SJCRH30 (cell line): ENCODE results near the gene TPSB2. TPM values are rescaled to one million over a fixed set of nuclear protein-coding genes. Genes with fewer than 3 reads are reported as not detected.
"Not testable (repeated sequence)": the region's sequence is repeated elsewhere in the genome, so short reads cannot be mapped to it uniquely, and the experiment has no call there.

Experiments used
- DNase-seq, 2 experiments: peaks; one replicate each; pipeline ENCODE4 v3.0.0-alpha.2; 2015 to 2020
- H3K27ac ChIP-seq: fragments of 250-450 bp; sonication (Bioruptor Pico); 2 replicates; pipeline ENCODE4 v1.5.1; 2020; ENCODE audit warnings: mild to moderate bottlenecking, moderate library complexity
- H3K27me3 ChIP-seq: fragments of 250-450 bp; sonication (Bioruptor Pico); 2 replicates; pipeline ENCODE4 v1.5.1; 2020; ENCODE audit warnings: mild to moderate bottlenecking, moderate library complexity
- H3K36me3 ChIP-seq: fragments of 250-450 bp; sonication (Bioruptor Pico); 2 replicates; pipeline ENCODE4 v1.5.1; 2020; ENCODE audit warnings: mild to moderate bottlenecking, moderate library complexity
- H3K4me1 ChIP-seq: fragments of 250-450 bp; sonication (Bioruptor Pico); 2 replicates; pipeline ENCODE4 v1.5.1; 2020; ENCODE audit warnings: mild to moderate bottlenecking, moderate library complexity
- H3K4me3 ChIP-seq: fragments of 250-450 bp; sonication (Bioruptor Pico); 2 replicates; pipeline ENCODE4 v1.5.1; 2020; ENCODE audit warnings: mild to moderate bottlenecking, moderate library complexity
- H3K9me3 ChIP-seq: fragments of 250-450 bp; sonication (Bioruptor Pico); replicated peaks from 2 replicates; pipeline ENCODE4 v1.5.1; 2020; ENCODE audit warnings: mild to moderate bottlenecking, moderate library complexity
- total RNA-seq: library from RNA; depleted of rRNA; stranded (reverse); fragments of >200 nt; shearing (Covaris generic); gene quantifications from 2 replicates; pipeline ENCODE4 v1.2.3, GENCODE V29; 2014; rRNA removed

The TPSB2 gene
- not detected in 2 replicates for total RNA-seq

GRCh38 chr16:1230084-1230470 is at the start of gene TPSB2:
TPSB2 (minus strand) TSS chr16:1230184; CDS start chr16:1229951, 233 bp downstream.
- not testable (repeated sequence) for H3K36me3 ChIP-seq, DNase-seq, H3K27me3 ChIP-seq, H3K4me1 ChIP-seq, H3K9me3 ChIP-seq, H3K27ac ChIP-seq, H3K4me3 ChIP-seq

- H3K4me1 ChIP-seq = peaks cover 35% of the 10 kb centered on the region
- H3K36me3 ChIP-seq = no peaks in the 10 kb centered on the region
- H3K9me3 ChIP-seq = no peaks in the 10 kb centered on the region
- peaks cover 77% of the 10 kb centered on the region for H3K27me3 ChIP-seq
- no peak for DNase-seq
- no peak overlapping the region for H3K4me3 ChIP-seq
- H3K27ac ChIP-seq = no peak overlapping the region
Observed at GRCh38 chr16:1279081-1279944, 49.3 kb upstream of the TPSB2 start.

DNA sequence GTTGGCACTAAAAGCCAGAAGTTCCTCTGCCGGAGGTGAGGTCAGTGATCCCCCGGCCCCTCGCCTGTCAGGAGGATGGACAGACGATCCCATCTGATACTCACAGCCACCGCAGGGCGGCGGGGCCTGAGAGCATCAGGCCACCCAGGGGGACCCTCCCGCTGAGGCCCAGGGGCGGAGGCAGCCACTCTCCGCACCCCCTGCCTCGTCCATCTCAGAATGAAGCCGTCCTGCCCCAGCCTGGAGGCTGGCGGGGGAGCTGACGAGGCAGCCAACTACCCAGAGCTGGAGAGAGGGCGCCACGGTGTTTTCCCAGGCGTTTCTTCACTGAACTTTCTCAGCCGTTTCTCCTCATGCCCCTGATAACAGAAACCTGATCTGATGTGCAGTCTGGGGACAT is 48.5 kb upstream of the TPSB2 start:
- no peaks in the 10 kb centered on the region for H3K9me3 ChIP-seq
- peak; percentile 45 to 54 for DNase-seq
- peaks cover 72% of the 10 kb centered on the region for H3K27me3 ChIP-seq

DNA sequence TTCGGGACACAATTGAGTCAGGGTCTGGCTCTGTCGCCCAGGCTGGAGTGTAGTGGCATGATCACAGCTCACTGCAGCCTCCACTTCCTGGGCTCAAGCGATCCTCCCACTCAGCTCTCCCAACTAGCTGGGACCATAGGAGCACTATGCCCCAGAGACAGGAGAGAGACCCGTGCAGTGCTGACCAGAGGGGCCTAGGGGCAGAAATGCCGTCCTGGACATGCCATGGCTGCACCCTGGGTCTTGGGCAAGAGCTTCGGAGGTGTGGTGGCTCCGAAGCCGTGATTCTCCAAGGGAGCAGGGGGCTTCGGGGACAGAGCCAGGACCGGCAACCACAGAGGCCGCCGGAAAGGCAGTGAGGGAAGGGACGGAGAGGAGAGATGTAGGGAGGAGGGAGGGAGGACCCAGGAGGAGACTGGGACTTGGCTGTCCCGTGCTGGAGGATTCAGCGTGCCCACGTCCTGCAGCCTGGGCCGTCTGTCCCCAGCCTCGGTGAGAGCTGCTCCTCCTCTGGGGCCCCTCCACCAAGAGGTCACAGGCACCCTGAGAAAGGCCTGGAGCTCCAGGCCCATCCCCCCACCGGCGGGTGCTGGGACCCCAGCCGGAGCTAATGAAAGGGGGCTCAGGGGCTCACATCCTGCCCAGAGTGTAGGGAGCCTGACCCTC is 47.8 kb upstream of the TPSB2 start:
- peaks cover 64% of the 10 kb centered on the region for H3K27me3 ChIP-seq
- H3K27ac ChIP-seq = no peak overlapping the region
- H3K36me3 ChIP-seq = no peaks in the 10 kb centered on the region
- no peaks in the 10 kb centered on the region for H3K9me3 ChIP-seq
- no peak overlapping the region for H3K4me3 ChIP-seq
- peaks cover 23% of the 10 kb centered on the region for H3K4me1 ChIP-seq
- peak; percentile 6 to 27 for DNase-seq

More for the DNA sequence above, 48.5 kb upstream of the TPSB2 start:
- no peaks in the 10 kb centered on the region for H3K36me3 ChIP-seq
- peaks cover 26% of the 10 kb centered on the region for H3K4me1 ChIP-seq
- H3K27ac ChIP-seq = no peak overlapping the region
- no peak overlapping the region for H3K4me3 ChIP-seq

DNA sequence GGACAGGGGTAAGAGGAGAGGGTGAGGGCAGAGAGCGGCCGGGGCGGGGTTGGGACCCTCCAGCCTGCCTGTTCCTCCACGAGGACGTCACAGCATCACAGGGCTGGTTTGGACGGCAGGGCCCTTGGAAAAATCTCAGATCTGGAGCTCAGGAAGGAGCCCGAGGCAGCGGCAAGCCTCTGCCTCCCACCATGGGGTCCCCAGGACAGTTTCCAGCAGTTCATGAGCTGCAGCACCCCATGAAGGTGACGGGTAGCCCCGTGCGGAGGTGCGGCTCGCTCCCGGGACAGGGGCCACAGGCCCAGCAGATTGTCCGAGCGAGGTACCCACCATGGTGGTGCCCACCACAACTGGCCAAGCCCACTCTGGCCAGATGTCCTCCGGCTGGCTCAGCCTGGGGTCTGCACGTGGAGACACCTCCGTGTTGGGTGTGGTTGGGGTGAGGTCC is 47.2 kb upstream of the TPSB2 start:
- Histone ChIP-seq H3K36me3 (no peaks in the 10 kb centered on the region), H3K27me3 (peaks cover 63% of the 10 kb centered on the region), H3K4me1 (peaks cover 25% of the 10 kb centered on the region), H3K4me3 (no peak overlapping the region), H3K9me3 (no peaks in the 10 kb centered on the region), H3K27ac (no peak overlapping the region)
- DNase-seq = no peak

- no peak for DNase-seq
- Histone ChIP-seq H3K9me3 (no peaks in the 10 kb centered on the region), H3K36me3 (no peaks in the 10 kb centered on the region), H3K4me1 (peaks cover 27% of the 10 kb centered on the region), H3K27me3 (peaks cover 57% of the 10 kb centered on the region), H3K4me3 (no peak overlapping the region), H3K27ac (no peak overlapping the region)
Observed at GRCh38 chr16:1276580-1276878, 46.5 kb upstream of the TPSB2 start.

GRCh38 chr16:1275791-1276579 is 46.0 kb upstream of the TPSB2 start:
- H3K36me3 ChIP-seq = no peaks in the 10 kb centered on the region
- peaks cover 27% of the 10 kb centered on the region for H3K4me1 ChIP-seq
- H3K9me3 ChIP-seq = no peaks in the 10 kb centered on the region
- no peak overlapping the region for H3K27ac ChIP-seq
- peaks cover 53% of the 10 kb centered on the region for H3K27me3 ChIP-seq
- H3K4me3 ChIP-seq = peak overlapping the region; percentile 14; the same call in 1 of the 2 replicates
- peak; percentile 72 to 83 for DNase-seq

GRCh38 chr16:1274767-1275166 is 44.8 kb upstream of the TPSB2 start:
- Histone ChIP-seq H3K36me3 (no peaks in the 10 kb centered on the region), H3K4me3 (no peak overlapping the region), H3K27ac (no peak overlapping the region), H3K27me3 (peaks cover 51% of the 10 kb centered on the region), H3K9me3 (no peaks in the 10 kb centered on the region), H3K4me1 (peaks cover 27% of the 10 kb centered on the region)
- DNase-seq = no peak

GRCh38 chr16:1273816-1274215 is 43.8 kb upstream of the TPSB2 start:
- H3K27me3 ChIP-seq = peaks cover 41% of the 10 kb centered on the region
- H3K4me3 ChIP-seq = no peak overlapping the region
- no peak overlapping the region for H3K27ac ChIP-seq
- H3K9me3 ChIP-seq = no peaks in the 10 kb centered on the region
- no peaks in the 10 kb centered on the region for H3K36me3 ChIP-seq
- peak in 1 of 2 experiments; percentile 2 for DNase-seq
- peaks cover 24% of the 10 kb centered on the region for H3K4me1 ChIP-seq

GRCh38 chr16:1272453-1273198 is 42.6 kb upstream of the TPSB2 start:
- Histone ChIP-seq H3K4me1 (peaks cover 15% of the 10 kb centered on the region), H3K9me3 (no peaks in the 10 kb centered on the region), H3K36me3 (no peaks in the 10 kb centered on the region), H3K27me3 (peaks cover 32% of the 10 kb centered on the region), H3K27ac (no peak overlapping the region), H3K4me3 (no peak overlapping the region)
- DNase-seq = no peak

DNA sequence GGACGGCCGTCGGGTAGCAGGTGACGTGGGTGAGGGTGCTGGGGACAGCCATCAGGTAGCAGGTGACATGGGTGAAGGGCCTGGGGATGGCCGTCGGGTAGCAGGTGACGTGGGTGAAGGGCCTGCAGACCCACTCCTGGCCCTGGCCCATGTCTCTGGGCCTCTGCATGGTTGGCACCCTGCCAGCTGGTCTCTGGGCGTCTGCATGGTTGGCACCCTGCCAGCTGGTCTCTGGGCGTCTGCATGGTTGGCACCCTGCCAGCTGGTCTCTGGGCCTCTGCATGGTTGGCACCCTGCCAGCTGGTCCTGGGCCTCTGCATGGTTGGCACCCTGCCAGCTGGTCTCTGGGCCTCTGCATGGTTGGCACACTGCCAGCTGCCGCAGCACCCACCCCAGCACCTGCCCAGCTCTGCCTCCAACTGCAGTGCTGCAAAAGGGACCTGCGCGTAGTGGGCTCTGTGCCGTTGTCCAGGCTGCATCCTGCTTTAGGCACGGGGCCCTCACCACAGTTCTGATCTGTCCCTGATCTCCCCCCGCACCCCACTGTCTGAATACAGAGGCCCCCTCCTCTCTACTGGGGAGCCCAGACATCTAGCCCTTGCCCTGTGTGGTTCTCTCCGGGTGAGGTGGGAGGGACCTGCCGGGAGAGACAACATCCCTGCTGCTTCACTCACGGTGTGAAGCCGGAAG is 41.9 kb upstream of the TPSB2 start:
- H3K27me3 ChIP-seq = peaks cover 24% of the 10 kb centered on the region

DNA sequence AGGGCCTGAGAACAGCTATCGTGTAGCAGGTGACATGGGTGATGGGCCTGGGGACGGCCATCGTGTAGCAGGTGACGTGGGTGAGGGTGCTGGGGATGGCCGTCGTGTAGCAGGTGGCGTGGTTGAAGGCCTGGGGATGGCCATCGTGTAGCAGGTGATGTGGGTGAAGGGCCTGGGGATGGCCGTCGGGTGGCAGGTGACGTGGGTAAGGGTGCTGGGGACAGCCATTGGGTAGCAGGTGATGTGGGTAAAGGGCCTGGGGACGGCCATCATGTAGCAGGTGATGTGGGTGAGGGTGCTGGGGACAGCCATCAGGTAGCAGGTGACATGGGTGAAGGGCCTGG is 41.4 kb upstream of the TPSB2 start:
- Histone ChIP-seq H3K27ac (no peak overlapping the region), H3K9me3 (no peaks in the 10 kb centered on the region), H3K27me3 (peaks cover 22% of the 10 kb centered on the region), H3K36me3 (no peaks in the 10 kb centered on the region), H3K4me3 (no peak overlapping the region), H3K4me1 (peaks cover 14% of the 10 kb centered on the region)
- no peak for DNase-seq

More for the DNA sequence above, 41.9 kb upstream of the TPSB2 start:
- not testable (repeated sequence) for H3K4me3 ChIP-seq, H3K9me3 ChIP-seq, H3K36me3 ChIP-seq, H3K27ac ChIP-seq
- DNase-seq = peak; percentile 86 to 91
- H3K4me1 ChIP-seq = peaks cover 15% of the 10 kb centered on the region

DNA sequence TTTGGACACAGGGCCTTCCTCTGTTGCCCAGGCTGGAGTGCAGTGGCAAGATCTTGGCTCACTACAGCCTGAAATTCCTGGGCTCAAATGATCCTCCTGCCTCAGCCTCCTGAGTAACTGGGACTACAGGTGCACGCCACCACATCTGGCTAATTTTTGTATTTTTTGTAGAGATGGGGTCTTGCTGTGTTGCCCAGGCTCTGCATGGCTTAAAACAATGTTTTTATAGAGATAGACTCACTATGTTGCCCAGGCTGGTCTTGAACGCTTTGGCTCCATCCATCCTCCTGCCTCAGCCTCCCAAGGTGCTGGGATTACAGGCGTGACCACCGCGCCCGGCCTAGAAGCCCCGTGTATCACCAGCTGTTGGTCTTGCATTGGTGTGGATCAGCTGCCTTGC is 39.4 kb upstream of the TPSB2 start:
- H3K4me1 ChIP-seq, H3K4me3 ChIP-seq, H3K9me3 ChIP-seq, H3K36me3 ChIP-seq, H3K27ac ChIP-seq, DNase-seq: not testable (repeated sequence)
- peaks cover 12% of the 10 kb centered on the region; the same call in 1 of the 2 replicates for H3K27me3 ChIP-seq

- Histone ChIP-seq H3K36me3 (no peaks in the 10 kb centered on the region), H3K27ac (no peak overlapping the region), H3K4me1 (peaks cover 5% of the 10 kb centered on the region; the same call in 1 of the 2 replicates), H3K9me3 (no peaks in the 10 kb centered on the region), H3K27me3 (peaks cover 33% of the 10 kb centered on the region), H3K4me3 (no peak overlapping the region)
- no peak for DNase-seq
Observed at GRCh38 chr16:1265826-1266225, 35.8 kb upstream of the TPSB2 start.
